GM23338 (cell line): ENCODE data around the gene ITPRIP.

Source experiments
- EZH2 ChIP-seq: fragments of 200-600 bp; sonication (generic); IDR thresholded peaks from one replicate; pipeline ENCODE4 v1.8.0; 2017; ENCODE audit warnings: antibody characterized with exemption, mild to moderate bottlenecking, low read depth; ENCODE audit not compliant: unreplicated experiment
- EZH2phosphoT487 ChIP-seq: fragments of 200-600 bp; sonication (generic); IDR thresholded peaks from one replicate; pipeline ENCODE4 v1.8.1; 2018; ENCODE audit warnings: antibody characterized with exemption; ENCODE audit not compliant: unreplicated experiment
- POLR2AphosphoS5 ChIP-seq: IDR thresholded peaks from 2 replicates; pipeline ENCODE4 v1.6.1; 2016; ENCODE audit warnings: antibody characterized with exemption, low read depth
- TF ChIP-seq, protein P1 (sequence below), 2 experiments: fragments of 200-600 bp in 1 of 2; sonication (generic) in 1 of 2; conservative IDR thresholded peaks; 2 replicates each; pipeline versions ENCODE4 v1.5.1 to v1.6.1; 2016 to 2017; ENCODE audit warnings: antibody characterized with exemption in 2 of 2, low read depth in 2 of 2, mild to moderate bottlenecking in 2 of 2, moderate library complexity in 1 of 2

- TF ChIP-seq, protein P1, sequence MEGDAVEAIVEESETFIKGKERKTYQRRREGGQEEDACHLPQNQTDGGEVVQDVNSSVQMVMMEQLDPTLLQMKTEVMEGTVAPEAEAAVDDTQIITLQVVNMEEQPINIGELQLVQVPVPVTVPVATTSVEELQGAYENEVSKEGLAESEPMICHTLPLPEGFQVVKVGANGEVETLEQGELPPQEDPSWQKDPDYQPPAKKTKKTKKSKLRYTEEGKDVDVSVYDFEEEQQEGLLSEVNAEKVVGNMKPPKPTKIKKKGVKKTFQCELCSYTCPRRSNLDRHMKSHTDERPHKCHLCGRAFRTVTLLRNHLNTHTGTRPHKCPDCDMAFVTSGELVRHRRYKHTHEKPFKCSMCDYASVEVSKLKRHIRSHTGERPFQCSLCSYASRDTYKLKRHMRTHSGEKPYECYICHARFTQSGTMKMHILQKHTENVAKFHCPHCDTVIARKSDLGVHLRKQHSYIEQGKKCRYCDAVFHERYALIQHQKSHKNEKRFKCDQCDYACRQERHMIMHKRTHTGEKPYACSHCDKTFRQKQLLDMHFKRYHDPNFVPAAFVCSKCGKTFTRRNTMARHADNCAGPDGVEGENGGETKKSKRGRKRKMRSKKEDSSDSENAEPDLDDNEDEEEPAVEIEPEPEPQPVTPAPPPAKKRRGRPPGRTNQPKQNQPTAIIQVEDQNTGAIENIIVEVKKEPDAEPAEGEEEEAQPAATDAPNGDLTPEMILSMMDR (conservative IDR thresholded peaks at IDR 0.05; ENCODE audit: low read depth in 2 of 2), result no peak
- TF ChIP-seq EZH2phosphoT487 (no peak), POLR2AphosphoS5 (no peak), EZH2 (no peak)
These were observed 76.2 kb downstream of the ITPRIP start for GRCh38 chr10:104262055-104262454.
